Left forelimb (tissue), 1 donor: ENCODE results near the gene ZDHHC14.

Experiments
- DNase-seq: peaks from one replicate; pipeline ENCODE4 v3.0.0-alpha.2; 2018; ENCODE audit warnings: low spot score

The ZDHHC14 gene

GRCh38 chr6:157493173-157493572 lies 112.2 kb downstream of the ZDHHC14 start:
- DNase-seq, result no peak

- no peak for DNase-seq
Observed at GRCh38 chr6:157493576-157493975, 112.6 kb downstream of the ZDHHC14 start.

GRCh38 chr6:157494132-157494710 lies 113.2 kb downstream of the ZDHHC14 start:
- no peak for DNase-seq

GRCh38 chr6:157496534-157497095 lies 115.6 kb downstream of the ZDHHC14 start:
- DNase-seq, result no peak

DNA sequence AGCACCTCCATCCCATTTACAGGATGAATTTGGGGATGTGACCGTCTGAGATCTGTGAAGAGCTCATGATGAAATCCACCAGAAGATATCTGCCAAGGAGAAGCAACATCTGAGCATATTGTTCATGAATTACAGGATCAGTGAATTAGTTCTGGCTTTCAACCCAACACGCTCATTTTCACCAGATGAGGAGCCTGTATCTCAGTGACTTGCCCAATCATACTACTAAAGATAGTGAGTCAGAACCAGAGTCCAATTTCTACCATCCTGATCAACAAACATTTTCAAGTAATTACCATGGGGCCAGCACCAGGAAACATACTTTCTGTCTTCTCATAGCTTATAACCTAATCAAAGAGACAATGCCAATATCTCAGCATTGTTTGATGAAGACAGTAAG lies 116.6 kb downstream of the ZDHHC14 start:
- no peak for DNase-seq

- no peak for DNase-seq
Observed at GRCh38 chr6:157498817-157499216, 117.8 kb downstream of the ZDHHC14 start.

DNA sequence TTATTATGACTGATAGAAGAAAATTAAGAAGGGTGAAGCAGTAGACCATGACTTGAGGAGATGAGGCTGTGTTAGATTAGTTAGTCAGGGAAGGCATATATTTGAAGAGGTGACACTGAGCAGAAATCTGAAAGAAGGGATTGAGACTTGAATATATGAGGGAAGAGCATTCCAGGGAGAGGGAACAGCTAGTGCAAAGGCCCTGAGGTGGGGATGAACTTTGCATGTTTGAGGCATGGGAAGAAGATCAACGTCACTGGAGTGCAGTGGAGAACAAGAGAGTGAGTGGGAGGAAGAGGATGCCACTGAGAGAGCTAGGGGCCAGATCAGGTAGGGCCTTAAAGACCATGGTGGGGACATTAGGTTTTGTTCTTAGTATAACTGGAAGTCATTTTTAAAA lies 119.0 kb downstream of the ZDHHC14 start:
- no peak for DNase-seq

DNA sequence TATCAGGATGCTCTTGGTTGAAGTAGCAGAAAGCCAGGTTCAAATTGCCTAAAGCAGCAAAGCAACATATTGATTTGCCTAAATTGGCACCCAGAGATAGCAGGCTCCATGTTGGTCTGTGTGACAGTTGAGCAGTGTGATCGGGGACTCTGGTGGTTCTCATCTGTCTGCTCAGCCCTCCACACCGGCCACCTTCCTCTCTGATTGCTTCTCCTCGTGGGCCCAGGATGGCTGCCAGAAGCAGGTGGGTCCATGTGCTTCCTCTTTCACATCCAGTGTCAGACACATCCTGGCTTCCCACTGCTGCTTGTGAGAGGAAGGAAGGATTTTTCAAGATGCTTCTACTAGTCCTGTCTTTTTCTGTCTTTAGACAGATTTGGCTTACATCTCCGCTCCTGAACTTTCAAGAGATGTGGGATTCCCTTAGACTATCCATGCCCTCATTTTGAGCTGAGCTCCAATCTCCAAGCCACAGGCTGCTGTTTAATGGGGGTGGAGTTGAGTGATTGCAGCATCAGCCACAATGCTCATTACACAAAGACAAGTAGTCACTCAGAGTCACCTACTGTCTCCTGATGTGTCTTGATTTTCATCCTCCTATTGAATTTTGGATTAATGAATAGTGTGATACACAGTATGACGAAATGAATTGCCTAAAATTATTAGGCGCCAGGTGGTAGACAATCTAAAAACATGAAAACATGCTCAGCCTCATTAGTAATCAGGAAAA lies 122.2 kb downstream of the ZDHHC14 start:
- DNase-seq, result no peak

DNA sequence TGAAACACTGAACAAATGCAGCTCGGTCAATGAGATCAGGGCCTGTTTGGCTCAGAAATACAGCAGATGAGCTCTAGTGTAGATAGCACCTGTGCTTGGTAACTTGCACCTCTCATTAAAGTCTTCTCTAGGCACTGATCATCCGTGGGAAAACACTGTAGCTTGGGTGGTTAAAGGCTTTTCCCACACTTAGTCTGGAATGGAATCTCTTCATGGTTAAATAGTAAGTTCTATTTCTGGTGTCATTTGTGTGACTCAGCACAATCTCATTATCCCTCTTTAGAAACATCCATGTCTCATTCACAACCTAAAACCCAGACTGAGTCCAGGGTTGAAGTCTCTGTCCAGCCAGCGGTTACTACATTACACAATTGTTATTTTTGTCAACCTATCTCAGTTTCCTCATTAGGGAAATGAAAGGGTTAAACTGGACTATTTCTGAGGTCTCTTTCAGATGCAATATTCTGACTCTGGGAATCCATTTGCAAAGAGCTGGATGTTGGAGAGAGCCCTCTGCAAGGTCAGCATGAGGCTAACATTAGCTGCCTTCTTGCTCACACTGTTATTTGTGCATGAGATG lies 125.0 kb downstream of the ZDHHC14 start:
- DNase-seq, result no peak

- no peak for DNase-seq
Observed at GRCh38 chr6:157510323-157511188, 129.6 kb downstream of the ZDHHC14 start.

DNA sequence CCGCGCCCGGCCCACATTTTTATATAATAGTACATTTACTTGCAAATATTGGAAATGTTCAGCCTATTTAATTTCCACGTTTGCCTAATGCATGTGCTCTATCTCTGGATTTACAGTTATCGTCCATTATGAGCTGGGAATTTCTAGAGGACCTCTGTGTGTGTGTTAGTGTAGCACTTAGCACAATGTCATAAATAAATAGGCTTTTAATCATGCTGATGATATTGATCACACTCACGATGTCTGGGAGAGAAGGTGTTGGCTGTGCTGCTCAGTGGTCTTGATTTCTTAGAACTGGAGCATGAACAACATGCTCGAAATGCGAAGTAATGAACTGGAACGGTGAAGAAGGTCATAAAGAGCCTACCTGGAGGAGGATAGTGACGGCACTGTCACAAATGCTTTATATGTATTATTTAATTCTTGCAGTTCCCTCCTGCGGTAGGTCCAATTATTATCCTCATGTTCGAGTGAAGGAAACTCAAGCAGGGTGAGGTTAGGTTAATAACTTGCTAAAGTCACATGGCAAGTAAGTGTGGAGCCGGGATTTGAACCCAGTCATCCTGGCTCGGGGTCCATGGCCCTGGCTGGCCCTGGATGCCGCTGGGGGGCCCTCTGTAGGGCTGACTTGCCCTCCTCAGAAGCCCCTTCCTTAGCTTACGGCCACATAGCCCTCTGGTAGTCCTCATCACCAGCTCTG lies 130.8 kb downstream of the ZDHHC14 start:
- DNase-seq, result no peak

DNA sequence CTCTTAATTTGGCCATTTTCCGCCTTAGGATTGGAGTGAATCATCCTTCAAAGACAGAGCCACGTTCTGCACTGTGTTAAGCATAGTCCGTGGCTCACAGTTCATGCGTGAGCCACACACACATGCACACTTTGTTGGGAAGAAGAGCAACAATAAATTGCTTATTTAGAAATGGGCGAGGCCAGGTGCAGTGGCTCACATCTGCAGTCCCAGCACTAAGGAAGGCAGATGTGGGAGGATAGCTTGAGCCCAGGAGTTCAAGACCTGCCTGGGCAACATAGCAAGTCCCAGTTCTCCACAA lies 131.3 kb downstream of the ZDHHC14 start:
- no peak for DNase-seq

DNA sequence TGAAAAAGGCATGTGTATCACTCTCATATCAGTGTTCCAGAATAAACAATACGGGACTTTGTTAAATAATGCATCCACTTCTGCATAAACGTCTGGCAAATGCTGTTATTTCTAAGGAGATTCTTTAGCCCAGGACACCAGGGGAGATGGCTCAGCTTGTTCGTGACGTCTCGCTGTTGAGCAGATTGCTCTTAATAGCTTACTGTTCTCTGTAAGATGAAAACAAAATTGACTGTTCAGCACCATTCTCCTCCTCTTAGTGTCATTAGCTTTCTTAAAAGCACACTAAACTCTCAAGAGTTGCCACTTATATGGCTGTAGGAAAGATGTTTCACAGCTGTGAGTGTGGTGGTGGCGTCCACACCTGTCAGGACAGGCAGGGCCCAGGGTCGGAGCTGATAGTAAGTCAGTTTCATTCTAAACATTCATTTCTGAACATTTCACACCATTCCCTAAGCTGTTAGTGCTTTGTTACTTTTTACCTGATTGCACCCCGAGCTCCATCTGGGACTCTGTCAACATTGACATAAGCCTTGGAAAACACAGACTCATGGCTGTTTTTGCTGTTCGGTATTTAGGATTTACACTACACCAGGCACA lies 132.1 kb downstream of the ZDHHC14 start:
- DNase-seq, result no peak

GRCh38 chr6:157513619-157514485 lies 132.9 kb downstream of the ZDHHC14 start:
- DNase-seq, result no peak

GRCh38 chr6:157514659-157515496 lies 133.9 kb downstream of the ZDHHC14 start:
- DNase-seq, result no peak

GRCh38 chr6:157516319-157517026 lies 135.5 kb downstream of the ZDHHC14 start:
- DNase-seq, result no peak

DNA sequence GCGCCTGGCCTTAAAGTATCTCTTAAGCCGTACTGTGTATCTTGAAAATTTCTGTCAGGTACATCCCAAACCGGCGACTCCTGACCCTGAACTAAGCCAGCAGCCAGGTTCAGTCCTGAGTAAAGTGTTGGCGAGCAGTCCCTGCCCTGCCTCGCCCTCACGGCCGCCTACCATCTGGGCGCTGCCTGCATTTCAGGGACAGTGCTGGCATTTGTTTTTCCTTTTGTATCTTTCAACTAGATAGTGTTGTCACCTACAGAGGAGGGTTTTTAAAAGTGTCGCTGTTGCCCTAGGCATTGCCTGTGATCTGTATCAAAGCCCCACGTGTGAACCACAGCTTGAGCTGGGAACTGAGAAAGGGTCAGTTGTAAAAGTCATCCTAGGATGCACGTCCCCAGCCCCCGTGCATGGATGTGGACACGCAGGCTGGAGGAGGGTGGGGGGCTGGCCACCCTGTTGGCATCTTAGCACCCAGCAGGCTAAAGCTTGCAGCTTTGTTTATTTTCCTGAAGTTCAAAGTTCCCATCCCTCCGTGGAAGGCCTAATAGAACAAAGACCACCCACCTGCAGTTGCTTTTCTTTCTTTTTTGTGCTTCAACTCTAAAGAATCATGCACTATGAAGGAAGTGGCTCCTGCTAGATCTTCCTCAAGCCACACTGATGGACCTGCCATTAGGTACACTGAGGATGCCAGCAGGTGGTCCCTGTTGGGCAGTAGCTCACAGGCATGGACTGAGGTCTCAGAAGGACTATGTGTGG lies 136.8 kb downstream of the ZDHHC14 start:
- DNase-seq, result no peak
